NCI-H2029 treated with DMSO at 0.1 percent for 48 hours (cell line): ENCODE measurements around the gene RAP2A.

ENCODE experiments used
- DNase-seq: peaks from one replicate; lab custom pipeline; 2025; lab: John Stamatoyannopoulos, UW

Gene RAP2A

GRCh38 chr13:97422118-97423054, 11.6 kb upstream of the RAP2A start:
- DNase-seq: no peak

DNA sequence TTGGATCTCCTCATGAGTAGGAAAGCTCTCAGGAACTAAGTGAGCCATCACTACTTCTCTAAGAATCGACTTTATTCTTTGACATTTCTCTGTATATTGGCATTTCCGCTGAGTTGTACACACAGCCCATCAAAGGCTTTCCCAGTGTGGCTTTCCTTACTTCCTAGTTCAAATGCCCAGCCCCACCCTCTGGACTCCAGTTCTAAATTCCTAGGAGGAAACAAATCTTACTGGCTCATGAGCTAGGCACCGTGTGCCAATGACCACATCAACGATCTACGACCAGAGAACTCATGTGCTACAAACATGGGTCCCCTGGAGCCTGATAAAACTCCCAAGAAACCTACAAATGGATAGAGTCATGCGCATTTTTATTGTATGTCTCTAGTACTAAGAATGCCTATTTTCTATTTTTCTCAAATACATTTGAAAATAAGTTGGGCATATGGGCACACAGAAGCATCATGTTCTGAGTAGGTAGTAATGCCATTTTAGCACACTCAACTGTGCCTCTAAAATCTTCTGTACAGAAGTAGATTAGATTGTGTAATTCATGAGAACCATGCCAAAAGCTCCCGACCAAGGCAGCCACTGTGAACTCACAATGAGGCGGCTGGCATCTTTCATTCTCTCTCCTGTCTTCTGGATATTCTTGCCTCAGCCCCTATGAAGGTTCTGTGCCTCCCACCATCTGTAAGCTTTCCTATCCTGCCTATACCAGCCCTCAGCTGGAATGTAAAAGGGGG, 10.5 kb upstream of the RAP2A start:
- no peak for DNase-seq

DNA sequence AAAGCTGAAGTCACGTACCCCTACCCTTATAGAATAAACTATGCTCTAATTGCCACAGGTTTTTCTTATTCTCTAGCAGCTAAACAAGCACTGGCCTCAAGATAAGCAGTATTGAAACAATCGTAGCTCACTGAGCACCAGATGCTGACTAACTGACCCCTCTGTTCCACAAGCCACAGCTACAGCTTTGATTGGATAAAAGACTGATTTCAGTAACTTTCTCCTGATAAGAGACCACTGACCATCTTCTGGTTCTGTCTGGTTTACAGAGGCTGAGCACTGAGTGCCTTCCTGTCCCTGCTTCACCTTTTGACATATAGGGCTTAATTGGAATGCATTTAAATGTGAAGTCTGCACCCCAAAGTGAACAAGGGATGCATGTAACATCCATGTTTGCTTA, 8.4 kb upstream of the RAP2A start:
- DNase-seq: no peak

DNA sequence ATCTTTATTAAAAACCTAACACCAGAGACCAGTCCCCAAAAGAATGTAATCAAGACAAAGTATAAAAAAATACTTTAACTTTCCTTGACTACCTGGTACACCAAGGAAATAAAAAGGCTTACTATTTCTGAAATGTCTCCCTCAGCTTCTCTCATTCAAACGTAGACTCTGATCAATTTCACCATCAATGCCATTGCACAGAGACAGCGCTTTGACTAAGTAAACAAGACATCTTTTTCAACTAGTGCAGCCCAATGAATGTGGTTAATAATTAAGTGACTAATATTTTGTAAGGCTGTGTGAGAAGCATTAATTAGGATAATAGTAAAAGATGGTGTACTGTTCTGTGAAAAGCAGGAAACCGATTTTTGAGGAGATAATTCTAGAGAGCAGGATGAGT, 7.3 kb upstream of the RAP2A start:
- DNase-seq: no peak

- no peak for DNase-seq
These were observed 4.3 kb upstream of the RAP2A start for GRCh38 chr13:97429681-97430081.

DNA sequence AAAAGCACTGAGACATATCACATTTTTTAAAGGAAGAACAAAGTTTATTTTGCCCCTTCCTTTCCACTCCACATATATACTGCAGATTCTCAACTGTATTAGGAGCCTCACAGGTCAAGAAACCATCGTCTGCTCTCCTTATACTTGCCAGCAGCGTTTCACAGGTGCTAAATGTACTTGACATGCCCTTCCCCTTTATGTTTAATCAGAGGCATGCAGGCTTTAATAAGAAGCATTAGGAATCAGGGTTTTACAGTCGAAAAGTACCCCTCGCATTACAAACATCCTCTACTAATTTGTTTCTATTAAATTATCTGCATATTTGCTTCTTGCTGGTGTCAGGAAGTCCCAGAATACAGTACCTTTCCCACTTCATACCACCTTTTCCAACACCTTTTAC, 3.7 kb upstream of the RAP2A start:
- DNase-seq: no peak

DNA sequence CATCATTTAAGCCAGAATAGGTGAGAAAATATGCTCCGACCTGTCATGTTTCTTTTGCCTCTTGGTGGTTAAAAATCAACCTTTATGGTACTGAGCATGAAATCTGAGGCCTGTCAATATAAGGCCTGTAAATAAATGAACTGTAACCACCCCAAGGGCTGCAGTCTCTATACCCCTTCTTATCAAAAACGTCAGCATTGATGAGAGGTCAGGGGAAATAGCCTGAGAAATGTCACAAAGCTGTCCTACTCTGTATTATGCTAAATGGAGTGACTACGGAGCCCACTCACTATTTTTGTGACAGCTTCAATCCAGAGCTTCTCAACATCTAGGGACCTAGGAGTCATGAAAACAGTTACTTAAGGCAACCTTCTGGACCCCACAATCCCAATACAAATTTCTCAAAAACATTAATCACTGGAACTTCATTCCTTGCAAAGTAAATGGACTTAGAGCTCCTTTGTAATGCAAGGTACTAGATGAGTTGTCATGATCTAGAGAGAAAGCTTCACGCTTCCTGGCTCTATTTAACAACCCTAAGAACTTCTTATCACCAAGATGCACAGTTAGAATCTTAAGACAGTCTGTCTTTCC, 2.7 kb upstream of the RAP2A start:
- DNase-seq: no peak

GRCh38 chr13:97432232-97432916, 1.6 kb upstream of the RAP2A start:
- no peak for DNase-seq

DNA sequence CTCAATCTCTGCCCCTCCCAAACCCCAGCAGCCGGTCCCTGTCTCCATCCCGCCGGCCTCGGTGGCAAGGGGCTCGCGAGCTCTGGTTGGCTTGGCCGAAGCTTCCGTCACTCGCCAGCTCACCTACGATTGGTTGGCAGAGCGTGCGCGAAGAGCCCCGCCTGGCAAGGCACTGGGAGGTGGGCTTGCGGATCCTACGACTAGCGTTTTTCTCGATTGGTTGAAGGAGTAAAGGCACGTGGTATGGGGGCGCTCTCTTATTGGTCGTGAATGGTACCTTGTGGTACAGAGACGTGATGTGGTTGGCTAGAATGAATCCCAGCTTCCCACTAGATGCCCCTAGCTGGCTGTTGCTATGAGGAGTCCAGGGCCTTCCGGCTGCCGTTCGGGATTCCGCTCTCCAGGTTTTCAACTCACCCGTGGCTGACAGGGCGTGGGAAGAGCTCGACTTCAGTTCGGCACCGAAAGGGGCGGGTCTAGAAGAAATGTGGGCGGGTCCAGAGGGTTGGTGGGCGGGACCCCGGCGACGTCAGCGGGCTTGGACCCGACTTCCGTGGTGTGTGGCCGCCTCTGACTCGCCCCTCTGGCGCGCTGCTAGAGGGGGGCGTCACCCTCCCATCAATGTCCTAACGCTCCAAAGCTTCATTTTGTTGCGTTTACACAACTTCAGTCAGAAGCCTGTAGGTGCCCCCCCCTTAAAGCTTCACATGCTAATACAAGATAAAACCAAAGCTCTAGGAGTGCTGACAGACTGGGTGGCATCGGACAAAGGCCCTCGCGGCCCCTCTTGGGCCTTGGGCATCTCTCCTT, 847 bp upstream of the RAP2A start:
- DNase-seq: peak; percentile 92

GRCh38 chr13:97434397-97435201, 630 bp downstream of the RAP2A start:
- DNase-seq: no peak

DNA sequence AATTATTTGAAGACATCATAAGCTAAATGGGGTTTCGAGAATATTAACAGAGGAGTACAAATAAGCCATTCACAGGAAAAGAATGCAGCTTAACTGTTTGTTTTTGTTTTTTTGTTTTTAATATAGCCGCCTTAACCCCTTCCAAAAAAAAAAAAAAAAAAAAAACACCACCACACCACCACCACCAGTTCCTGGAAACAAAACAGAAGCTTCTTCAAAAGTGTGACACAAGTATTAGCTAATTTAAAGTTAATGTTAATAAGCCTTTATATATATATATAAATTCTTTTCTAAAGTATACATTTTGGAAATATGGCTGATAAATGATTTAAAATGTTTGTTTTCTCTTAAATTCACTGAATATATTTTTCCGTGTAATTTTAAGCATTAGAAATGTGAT, 1.4 kb downstream of the RAP2A start:
- DNase-seq: no peak

GRCh38 chr13:97435794-97436193, 1.8 kb downstream of the RAP2A start:
- no peak for DNase-seq

DNA sequence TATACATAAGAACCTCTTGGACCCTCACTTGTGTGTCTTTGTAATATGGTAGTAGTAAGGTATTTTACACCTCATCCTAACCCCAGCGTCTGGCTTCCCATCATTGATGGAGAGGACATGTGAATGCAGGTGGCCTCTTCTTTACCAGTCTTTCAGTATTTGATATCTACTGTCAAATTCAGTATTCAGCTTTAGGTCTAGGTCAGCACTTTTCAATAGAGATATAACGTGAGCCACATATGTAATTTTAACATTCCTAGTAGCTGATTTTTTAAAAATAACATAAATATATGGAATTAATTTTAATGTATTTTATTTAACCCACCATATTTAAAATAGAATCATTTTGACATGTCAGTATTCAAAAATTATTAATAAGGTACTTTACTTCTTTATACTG, 2.9 kb downstream of the RAP2A start:
- DNase-seq: no peak

DNA sequence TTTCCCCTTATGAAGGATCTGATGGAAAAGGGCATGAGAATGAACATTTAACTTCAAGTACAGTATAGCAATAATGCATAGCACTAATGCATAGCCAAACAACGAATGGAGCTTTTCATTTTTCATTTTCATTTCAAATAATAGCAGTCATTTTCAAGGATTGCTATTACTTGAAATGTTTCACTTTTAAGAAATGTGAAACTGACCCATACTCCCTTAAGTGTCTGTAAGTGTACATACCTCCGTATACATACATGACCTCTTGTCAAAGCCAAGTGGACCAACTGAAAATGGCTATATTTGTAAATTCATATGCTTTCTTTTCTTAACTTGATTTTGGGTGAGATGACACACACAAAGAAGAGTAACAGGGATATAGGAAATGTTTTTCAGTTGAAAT, 3.8 kb downstream of the RAP2A start:
- no peak for DNase-seq

DNA sequence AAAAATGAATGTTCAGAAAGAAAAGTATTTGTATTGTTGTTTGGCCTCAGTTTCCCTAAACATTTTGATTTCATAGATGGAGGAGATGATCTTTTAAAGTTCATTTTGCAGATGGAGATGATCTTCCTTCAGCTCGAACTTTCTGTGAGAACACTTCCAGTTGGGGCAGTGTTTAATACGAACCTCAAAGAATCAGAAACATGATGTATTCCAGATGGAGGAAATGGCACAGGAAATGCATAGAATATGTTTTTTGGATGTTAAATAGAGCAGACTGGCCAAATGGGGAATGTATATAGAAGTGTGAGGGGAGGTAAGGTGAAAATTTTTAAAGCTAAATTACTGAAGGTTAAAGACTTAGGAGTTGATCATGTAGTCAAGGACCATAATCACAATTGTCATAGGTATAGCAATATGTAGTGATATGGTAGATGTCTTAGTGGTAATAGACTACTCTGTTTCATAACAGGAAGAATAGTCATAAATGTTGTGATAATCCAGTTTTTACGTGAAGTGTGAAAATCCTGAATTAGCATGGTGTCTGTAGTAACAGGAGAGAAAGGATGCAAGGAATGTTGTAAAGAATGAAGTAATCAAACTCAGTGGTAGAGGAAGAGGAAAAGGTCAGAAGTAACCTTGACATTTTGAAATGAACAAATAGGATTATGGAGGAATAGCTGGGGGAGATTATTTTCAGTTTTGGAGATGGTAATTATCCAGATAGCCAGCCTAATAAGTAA, 5.1 kb downstream of the RAP2A start:
- no peak for DNase-seq

DNA sequence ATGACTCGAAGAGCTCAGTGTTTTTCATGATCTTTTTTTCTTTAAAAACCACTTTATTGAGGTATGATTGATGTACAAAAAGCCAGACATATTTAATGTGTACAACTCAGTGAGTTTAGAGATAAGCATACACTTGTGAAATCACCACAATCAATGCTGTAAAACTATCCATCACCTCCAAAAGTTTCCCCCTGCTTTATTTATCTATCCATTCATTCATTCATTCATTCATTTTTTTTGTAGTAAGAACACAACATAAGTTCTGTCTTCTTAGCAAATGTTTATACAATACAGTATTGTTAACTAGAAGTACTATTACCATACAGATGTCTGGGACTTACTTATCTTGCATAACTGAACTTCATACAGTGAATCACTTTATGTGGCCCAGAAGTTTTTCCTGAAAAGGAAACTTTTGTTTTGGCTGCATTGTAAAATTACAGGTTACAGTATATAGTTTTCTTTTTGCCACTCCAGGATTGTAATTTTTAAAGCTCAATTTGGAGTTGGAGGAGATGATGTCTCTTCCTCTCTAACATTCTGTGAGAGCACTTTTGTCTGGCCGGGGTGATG, 6.7 kb downstream of the RAP2A start:
- DNase-seq: no peak

DNA sequence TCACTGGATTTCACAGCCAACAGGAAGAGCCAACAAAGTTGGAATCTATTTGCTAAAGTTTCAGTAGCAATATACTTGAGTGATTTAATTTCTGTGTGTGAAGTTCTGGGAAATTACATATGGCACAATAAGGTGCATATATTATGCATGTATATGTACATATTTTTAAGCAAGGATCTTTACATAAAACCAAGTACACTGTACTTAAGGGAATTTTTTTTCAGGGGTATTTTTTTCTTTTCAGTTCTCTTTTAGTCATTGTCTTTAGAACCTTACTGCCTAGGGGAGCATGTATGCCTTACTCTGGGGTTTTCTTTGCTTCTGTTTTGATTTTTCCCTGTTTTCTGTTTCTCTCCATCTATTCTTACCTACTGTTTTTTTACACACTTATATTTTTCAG, 7.4 kb downstream of the RAP2A start:
- DNase-seq: no peak

DNA sequence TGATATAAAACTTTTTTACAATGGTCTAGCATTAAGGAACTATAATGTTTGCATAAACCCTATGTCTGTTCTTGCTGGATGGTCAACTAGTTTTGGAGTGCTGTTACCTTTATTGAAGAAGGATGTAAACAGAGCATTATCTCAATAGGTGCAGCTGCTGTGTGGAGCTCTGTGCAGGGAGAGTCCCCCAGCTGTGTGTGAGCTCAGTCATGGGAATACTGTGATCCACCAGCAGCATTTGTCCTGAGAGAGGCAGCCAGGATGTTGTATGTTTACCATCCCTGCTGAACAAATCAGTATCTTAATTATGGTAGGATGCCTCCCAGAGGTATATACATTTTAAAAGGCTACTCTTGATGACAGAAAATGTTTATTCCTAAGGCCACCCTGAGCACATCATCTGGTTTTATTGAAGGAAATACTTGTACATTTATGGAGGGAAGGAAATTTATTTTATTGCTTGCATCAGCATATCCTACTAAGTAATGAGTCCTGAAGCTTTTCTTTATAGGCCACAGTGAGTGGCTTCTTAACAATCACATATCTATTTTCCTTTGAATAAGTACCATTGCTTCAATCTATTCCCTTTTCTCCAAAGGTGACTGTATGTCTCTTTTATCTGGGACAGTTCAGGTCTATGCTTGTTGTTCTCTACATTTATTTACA, 11.7 kb downstream of the RAP2A start:
- peak; percentile 21 for DNase-seq

DNA sequence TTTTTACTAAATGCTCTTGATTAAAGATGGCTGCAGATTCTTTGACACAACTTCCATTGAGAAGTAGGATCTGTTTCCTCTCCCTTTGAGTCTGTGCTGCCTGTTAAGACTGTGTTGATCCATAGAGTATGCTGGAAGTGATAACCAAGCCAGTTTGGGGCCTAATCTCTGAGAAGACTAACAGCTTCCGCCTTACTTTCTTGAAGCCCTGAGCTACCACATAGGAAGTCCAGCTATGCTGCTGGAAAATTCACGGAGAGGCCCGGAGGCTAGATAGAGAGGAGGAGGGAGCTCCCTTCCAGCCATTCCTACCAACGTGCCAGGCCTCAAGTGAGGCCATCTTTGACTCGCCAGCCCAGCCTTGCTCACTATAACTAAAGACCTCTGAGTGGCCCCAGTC, 12.5 kb downstream of the RAP2A start:
- DNase-seq: no peak
